ENCODE data around the gene EZR. TPM values are rescaled to one million over a fixed set of nuclear protein-coding genes. Genes with fewer than 3 reads are reported as not detected.
A peak's percentile ranks its signal among the peaks of the same experiment; 100 is the strongest.

The EZR gene
- total RNA-seq, 2 donors from 2014 or later, result 76.8 to 103 TPM

GRCh38 chr6:158758451-158758860, 60.7 kb downstream of the EZR start:
- H3K27me3 ChIP-seq, result no peaks in the 10 kb centered on the region
- peak in 1 of 4 donors; percentile 23 for DNase-seq
- no peaks in the 10 kb centered on the region for H3K9me3 ChIP-seq
- H3K4me1 ChIP-seq, result peaks cover 9% of the 10 kb centered on the region
- TF ChIP-seq CTCF (IDR thresholded peaks at IDR 0.05) (no peak), POLR2A (IDR thresholded peaks at IDR 0.05) (no peak)
- H3K36me3 ChIP-seq (replicated peaks in 1 of 2; ENCODE audit: insufficient read depth in 1 of 2, low read depth in 2 of 2), result no peaks in the 10 kb centered on the region
- no peak overlapping the region for H3K4me3 ChIP-seq
- WGBS, 2 donors, result 39 to 51% methylated on average over 9 of the region's 9 CpGs
- ATAC-seq, result no peak
- H3K27ac ChIP-seq, result no peak overlapping the region
- intact Hi-C loops (cut with DNase I), result no loop called here

- WGBS, 2 donors, result 83 to 88% methylated on average over 9 of the region's 9 CpGs
- TF ChIP-seq CTCF (IDR thresholded peaks at IDR 0.05), result no peak
- no peak for TF ChIP-seq POLR2A (IDR thresholded peaks at IDR 0.05)
- no peak for ATAC-seq
Observed at GRCh38 chr6:158757753-158758090, 61.4 kb downstream of the EZR start.

GRCh38 chr6:158756977-158757752, 62.0 kb downstream of the EZR start:
- H3K9me3 ChIP-seq, result no peaks in the 10 kb centered on the region
- DNase-seq, result no peak
- 85 to 88% methylated on average over 16 to 23 of the region's 25 CpGs for WGBS, 2 donors

More at GRCh38 chr6:158757753-158758090, 61.4 kb downstream of the EZR start:
- no peak for DNase-seq
- intact Hi-C loops (cut with DNase I), result no loop called here
- Histone ChIP-seq H3K27ac (no peak overlapping the region), H3K9me3 (no peaks in the 10 kb centered on the region), H3K4me1 (peaks cover 8% of the 10 kb centered on the region), H3K36me3 (replicated peaks in 1 of 2; ENCODE audit: insufficient read depth in 1 of 2, low read depth in 2 of 2) (no peaks in the 10 kb centered on the region), H3K4me3 (no peak overlapping the region), H3K27me3 (no peaks in the 10 kb centered on the region)

GRCh38 chr6:158756126-158756525, 63.0 kb downstream of the EZR start:
- Histone ChIP-seq H3K4me1 (peaks cover 17% of the 10 kb centered on the region), H3K9me3 (no peaks in the 10 kb centered on the region), H3K27me3 (no peaks in the 10 kb centered on the region), H3K36me3 (replicated peaks in 1 of 2; ENCODE audit: insufficient read depth in 1 of 2, low read depth in 2 of 2) (no peaks in the 10 kb centered on the region), H3K4me3 (no peak overlapping the region), H3K27ac (no peak overlapping the region)
- TF ChIP-seq CTCF (IDR thresholded peaks at IDR 0.05), result no peak
- TF ChIP-seq POLR2A (IDR thresholded peaks at IDR 0.05), result no peak
- intact Hi-C loops (cut with DNase I), result no loop called here
- DNase-seq (no peak), ATAC-seq (no peak)
- WGBS, 2 donors, result 89 to 90% methylated on average over 7 to 9 of the region's 9 CpGs

More at GRCh38 chr6:158756977-158757752, 62.0 kb downstream of the EZR start:
- H3K4me1 ChIP-seq, result peaks cover 10% of the 10 kb centered on the region
- intact Hi-C loops (cut with DNase I), result no loop called here
- no peak for ATAC-seq
- H3K36me3 ChIP-seq (replicated peaks in 1 of 2; ENCODE audit: insufficient read depth in 1 of 2, low read depth in 2 of 2), result no peaks in the 10 kb centered on the region
- H3K4me3 ChIP-seq, result no peak overlapping the region
- no peak for TF ChIP-seq POLR2A (IDR thresholded peaks at IDR 0.05)
- TF ChIP-seq CTCF (IDR thresholded peaks at IDR 0.05), result no peak
- H3K27me3 ChIP-seq, result no peaks in the 10 kb centered on the region
- H3K27ac ChIP-seq, result no peak overlapping the region

DNA sequence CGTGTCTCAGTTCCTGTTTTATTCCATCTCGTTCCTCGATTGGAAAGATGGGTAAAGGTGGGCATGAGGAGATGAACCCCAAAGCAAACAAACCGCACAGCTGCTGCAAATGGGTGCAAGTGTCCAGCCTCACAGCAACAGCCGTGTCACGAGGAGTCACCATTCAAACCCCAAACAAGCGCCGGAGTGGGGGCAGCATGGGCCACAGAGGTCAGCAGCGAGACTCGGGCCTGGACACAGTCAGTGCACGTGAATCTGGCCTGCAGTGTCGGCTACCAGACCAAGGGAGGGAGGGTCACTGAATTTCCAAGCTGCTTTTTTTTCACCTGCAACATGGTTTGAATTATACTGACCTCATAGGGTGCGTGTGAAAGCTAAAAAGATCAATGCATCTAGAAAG, 63.5 kb downstream of the EZR start:
- ATAC-seq (no peak), DNase-seq (no peak)
- Histone ChIP-seq H3K36me3 (replicated peaks in 1 of 2; ENCODE audit: insufficient read depth in 1 of 2, low read depth in 2 of 2) (no peaks in the 10 kb centered on the region), H3K4me3 (no peak overlapping the region), H3K27ac (no peak overlapping the region), H3K9me3 (no peaks in the 10 kb centered on the region), H3K27me3 (no peaks in the 10 kb centered on the region), H3K4me1 (peaks cover 17% of the 10 kb centered on the region)
- no peak for TF ChIP-seq POLR2A (IDR thresholded peaks at IDR 0.05)
- no peak for TF ChIP-seq CTCF (IDR thresholded peaks at IDR 0.05)
- intact Hi-C loops (cut with DNase I), result no loop called here
- 87 to 95% methylated on average over 7 to 13 of the region's 13 CpGs for WGBS, 2 donors
